K562 (cell line): Measurements from ENCODE around the gene ZNF23. TPM values are rescaled to one million over a fixed set of nuclear protein-coding genes. Genes with fewer than 3 reads are reported as not detected.

Source experiments
- ATF1 ChIP-seq, 2 experiments: fragments of 450-650 bp in 1 of 2; IDR thresholded peaks; 2 replicates each; pipeline ENCODE4 v1.6.1; 2016; ENCODE audit warnings: missing compliant biosample characterization in 1 of 2, missing genetic modification characterization in 1 of 2
- BCLAF1 ChIP-seq, 2 experiments: fragments of 450-650 bp in 1 of 2; IDR thresholded peaks; 2 replicates each; pipeline ENCODE4 v1.6.1; 2011 to 2017; ENCODE audit warnings: low read depth in 2 of 2, antibody characterized with exemption in 1 of 2, borderline replicate concordance in 1 of 2, low read length in 1 of 2, mild to moderate bottlenecking in 1 of 2, mixed read lengths in 1 of 2; ENCODE audit not compliant: control insufficient read depth in 1 of 2
- ETV6 ChIP-seq, 3 experiments: fragments of 150-350 bp in 1 of 3; sonication (generic) in 1 of 3; formaldehyde crosslinking in 1 of 3; IDR thresholded peaks; 2 replicates each; pipeline versions ENCODE4 v1.6.1 to v1.8.0; 2014 to 2022; ENCODE audit warnings: borderline replicate concordance in 2 of 3, low read depth in 2 of 3, antibody characterized with exemption in 1 of 3, low read length in 1 of 3, mild to moderate bottlenecking in 1 of 3, missing genetic modification reagents in 1 of 3
- HSF4 ChIP-seq: fragments of 250-450 bp; sonication (Bioruptor Pico); IDR thresholded peaks from 2 replicates; pipeline ENCODE4 v2.1.2; 2022; ENCODE audit warnings: mild to moderate bottlenecking, moderate library complexity, borderline replicate concordance
- LARP7 ChIP-seq: fragments of 450-650 bp; IDR thresholded peaks from 2 replicates; pipeline ENCODE4 v1.6.1; 2016
- MECOM ChIP-seq: fragments of 250-450 bp; sonication (Bioruptor Pico); IDR thresholded peaks from 2 replicates; pipeline ENCODE4 v1.8.0; 2022; ENCODE audit warnings: inconsistent platforms
- MTF1 ChIP-seq: fragments of 250-450 bp; sonication (Bioruptor Pico); IDR thresholded peaks from 2 replicates; pipeline ENCODE4 v1.9.0; 2021; ENCODE audit warnings: moderate library complexity, mild to moderate bottlenecking, inconsistent platforms, borderline replicate concordance
- NFIX ChIP-seq: fragments of 250-450 bp; sonication (Bioruptor Pico); IDR thresholded peaks from 2 replicates; pipeline ENCODE4 v1.4.0; 2020; ENCODE audit warnings: low read depth, mild to moderate bottlenecking, moderate library complexity
- NFYB ChIP-seq: IDR thresholded peaks from 2 replicates; pipeline ENCODE4 v1.6.1; 2011; ENCODE audit warnings: mild to moderate bottlenecking, moderate library complexity; ENCODE audit not compliant: insufficient read length; ENCODE audit errors: extremely low read depth
- NR1H2 ChIP-seq: sonication (generic); formaldehyde crosslinking; IDR thresholded peaks from 2 replicates; pipeline ENCODE4 v1.4.0; 2020; ENCODE audit warnings: mild to moderate bottlenecking, missing genetic modification reagents
- POLR2A ChIP-seq: fragments of 450-650 bp; conservative IDR thresholded peaks from 2 replicates; pipeline ENCODE4 v1.6.1; 2016
- RAD21 ChIP-seq, 2 experiments: fragments of 250-450 bp in 1 of 2; fragments of 450-650 bp in 1 of 2; sonication (Bioruptor Pico) in 1 of 2; formaldehyde crosslinking in 1 of 2; IDR thresholded peaks in 1 of 2; conservative IDR thresholded peaks in 1 of 2; 2 replicates each; pipeline versions ENCODE4 v1.4.0 to v1.8.0; 2020 to 2022; ENCODE audit warnings: mild to moderate bottlenecking in 2 of 2, moderate library complexity in 1 of 2
- RBM39 ChIP-seq: fragments of 200-400 bp; formaldehyde crosslinking; optimal IDR thresholded peaks from 2 replicates; pipeline ENCODE3; 2018; ENCODE audit warnings: low read depth, low read length
- YY1 ChIP-seq, 3 experiments: IDR thresholded peaks; 2 replicates each; pipeline ENCODE4 v1.6.1; 2011; ENCODE audit warnings: low read length in 2 of 3, mild to moderate bottlenecking in 2 of 3, moderate library complexity in 2 of 3, borderline replicate concordance in 1 of 3, control low read depth in 1 of 3, low read depth in 1 of 3; ENCODE audit not compliant: insufficient read depth in 3 of 3, insufficient replicate concordance in 2 of 3, control insufficient read depth in 1 of 3, insufficient read length in 1 of 3; ENCODE audit errors: extremely low read depth in 1 of 3
- ZNF12 ChIP-seq: sonication (generic); formaldehyde crosslinking; IDR thresholded peaks from 2 replicates; pipeline ENCODE4 v1.4.0; 2020; ENCODE audit warnings: mild to moderate bottlenecking, missing genetic modification reagents
- ZNF354B ChIP-seq: fragments of 250-450 bp; sonication (Bioruptor Pico); IDR thresholded peaks from 2 replicates; pipeline ENCODE4 v1.4.0; 2020
- polyA plus RNA-seq, 8 experiments: library from polyadenylated mRNA; depleted of rRNA in 4 of 8; stranded (reverse) in 5 of 8; unstranded in 3 of 8; fragments of >200 nt; fragmentation: Nextera tagmentation in 2 of 8; fragmentation: Illumina TruSeq in 1 of 8; extraction: Ambion mirVana in 2 of 8; extraction: Trizol in 1 of 8; gene quantifications; 2 replicates each; pipeline versions ENCODE4 v1.2.1 to v1.2.3, GENCODE V29; 2011 to 2014; ENCODE audit warnings: inconsistent platforms in 1 of 8, missing spikeins in 1 of 8
- total RNA-seq, 7 experiments: library from RNA; depleted of rRNA in 6 of 7; stranded (reverse); fragments of >200 nt in 6 of 7; fragmentation: Illumina TruSeq in 2 of 7; extraction: Trizol in 2 of 7; gene quantifications; 2 replicates each; pipeline versions ENCODE4 v1.2.1 to v1.2.3, GENCODE V29; 2011 to 2021; ENCODE audit warnings: low replicate concordance in 1 of 7
- TF ChIP-seq, protein P1 (sequence below): fragments of 450-650 bp; IDR thresholded peaks from 2 replicates; pipeline ENCODE4 v1.7.1; 2018; ENCODE audit warnings: mild to moderate bottlenecking, low read depth; ENCODE audit not compliant: partially characterized antibody
- TF ChIP-seq, protein P2 (sequence below): fragments of 450-650 bp; conservative IDR thresholded peaks from 2 replicates; pipeline ENCODE4 v1.6.1; 2016; ENCODE audit warnings: missing genetic modification characterization, low read depth, mild to moderate bottlenecking, missing compliant biosample characterization, moderate library complexity

Gene ZNF23
- total and polyA plus RNA-seq, 9 of the 15 experiments (the other 6 are each of a cell fraction or from before 2014, with no cell fraction given), result 4.7 to 13.4 (median 11.2) TPM

- TF ChIP-seq RAD21 (CRISPR knock-in tag; conservative IDR thresholded peaks at IDR 0.05 in 1 of 2, IDR thresholded peaks at IDR 0.05 in 1 of 2) (no peak), POLR2A (peak; percentile 85), NFYB (no peak), ETV6 (IDR thresholded peaks at IDR 0.05; ENCODE audit: borderline replicate concordance in 1 of 2, low read depth in 2 of 2, low read length in 1 of 2) (no peak), ETV6 (CRISPR knock-in tag; IDR thresholded peaks at IDR 0.05; ENCODE audit: borderline replicate concordance) (no peak), ZNF12 (CRISPR knock-in tag) (no peak), MECOM (CRISPR knock-in tag) (no peak), ATF1 (CRISPR knock-in tag; IDR thresholded peaks at IDR 0.05) (peak; percentile 48; the same call in 1 of the 2 replicates), ATF1 (tag; IDR thresholded peaks at IDR 0.05) (peak; percentile 97), MTF1 (no peak), HSF4 (CRISPR knock-in tag) (no peak), LARP7 (no peak), RBM39 (no peak), YY1 (IDR thresholded peaks at IDR 0.05; ENCODE audit: borderline replicate concordance in 1 of 3, control insufficient read depth in 1 of 3, extremely low read depth in 1 of 3, insufficient read depth in 3 of 3, insufficient read length in 1 of 3, insufficient replicate concordance in 2 of 3, low read depth in 1 of 3, low read length in 2 of 3) (peak in 1 of 3 experiments; percentile 34), NFIX (CRISPR knock-in tag) (no peak), BCLAF1 (IDR thresholded peaks at IDR 0.05; ENCODE audit: borderline replicate concordance in 1 of 2, control insufficient read depth in 1 of 2, low read depth in 2 of 2, low read length in 1 of 2) (no peak), ZNF354B (CRISPR knock-in tag) (no peak), NR1H2 (CRISPR knock-in tag) (no peak)
- TF ChIP-seq, protein P1, sequence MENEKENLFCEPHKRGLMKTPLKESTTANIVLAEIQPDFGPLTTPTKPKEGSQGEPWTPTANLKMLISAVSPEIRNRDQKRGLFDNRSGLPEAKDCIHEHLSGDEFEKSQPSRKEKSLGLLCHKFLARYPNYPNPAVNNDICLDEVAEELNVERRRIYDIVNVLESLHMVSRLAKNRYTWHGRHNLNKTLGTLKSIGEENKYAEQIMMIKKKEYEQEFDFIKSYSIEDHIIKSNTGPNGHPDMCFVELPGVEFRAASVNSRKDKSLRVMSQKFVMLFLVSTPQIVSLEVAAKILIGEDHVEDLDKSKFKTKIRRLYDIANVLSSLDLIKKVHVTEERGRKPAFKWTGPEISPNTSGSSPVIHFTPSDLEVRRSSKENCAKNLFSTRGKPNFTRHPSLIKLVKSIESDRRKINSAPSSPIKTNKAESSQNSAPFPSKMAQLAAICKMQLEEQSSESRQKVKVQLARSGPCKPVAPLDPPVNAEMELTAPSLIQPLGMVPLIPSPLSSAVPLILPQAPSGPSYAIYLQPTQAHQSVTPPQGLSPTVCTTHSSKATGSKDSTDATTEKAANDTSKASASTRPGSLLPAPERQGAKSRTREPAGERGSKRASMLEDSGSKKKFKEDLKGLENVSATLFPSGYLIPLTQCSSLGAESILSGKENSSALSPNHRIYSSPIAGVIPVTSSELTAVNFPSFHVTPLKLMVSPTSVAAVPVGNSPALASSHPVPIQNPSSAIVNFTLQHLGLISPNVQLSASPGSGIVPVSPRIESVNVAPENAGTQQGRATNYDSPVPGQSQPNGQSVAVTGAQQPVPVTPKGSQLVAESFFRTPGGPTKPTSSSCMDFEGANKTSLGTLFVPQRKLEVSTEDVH, result peak; percentile 75
- TF ChIP-seq, protein P2, sequence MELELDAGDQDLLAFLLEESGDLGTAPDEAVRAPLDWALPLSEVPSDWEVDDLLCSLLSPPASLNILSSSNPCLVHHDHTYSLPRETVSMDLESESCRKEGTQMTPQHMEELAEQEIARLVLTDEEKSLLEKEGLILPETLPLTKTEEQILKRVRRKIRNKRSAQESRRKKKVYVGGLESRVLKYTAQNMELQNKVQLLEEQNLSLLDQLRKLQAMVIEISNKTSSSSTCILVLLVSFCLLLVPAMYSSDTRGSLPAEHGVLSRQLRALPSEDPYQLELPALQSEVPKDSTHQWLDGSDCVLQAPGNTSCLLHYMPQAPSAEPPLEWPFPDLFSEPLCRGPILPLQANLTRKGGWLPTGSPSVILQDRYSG, result no peak
These were observed 22.2 kb upstream of the ZNF23 start (continued) for GRCh38 chr16:71484006-71484893.
